Measurements from ENCODE around the gene DNAJB13. TPM values are rescaled to one million over a fixed set of nuclear protein-coding genes. Genes with fewer than 3 reads are reported as not detected.

DNAJB13 gene
- total RNA-seq, 1 donor from 2014 or later: 1.2 TPM

DNA sequence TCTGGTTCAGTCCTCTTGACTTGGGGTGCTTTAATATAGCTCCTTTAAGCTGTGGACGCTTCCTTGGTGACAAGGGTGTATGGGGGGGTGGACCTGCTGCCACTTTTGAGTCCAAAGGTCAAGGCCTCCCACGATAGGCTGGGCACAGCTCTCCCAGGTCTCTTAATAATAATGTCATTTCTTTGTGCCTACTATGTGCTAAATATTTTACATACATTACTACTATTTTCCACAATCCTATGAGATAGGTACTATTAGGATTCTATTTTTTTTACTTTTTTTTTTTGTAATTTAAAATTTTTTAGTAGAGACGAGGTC is 58.4 kb downstream of the DNAJB13 start:
- Histone ChIP-seq H3K9ac (ENCODE audit: low read length) (no peak overlapping the region), H3K27ac (ENCODE audit: low read depth, low read length) (no peak overlapping the region), H3K9me3 (ENCODE audit: insufficient read depth, low read depth, low read length) (no peaks in the 10 kb centered on the region), H2AFZ (ENCODE audit: low read depth, low read length) (no peak overlapping the region), H3K4me3 (ENCODE audit: insufficient read depth, low read depth, low read length) (no peak overlapping the region), H3K4me2 (ENCODE audit: low read length) (no peak overlapping the region), H3K4me1 (ENCODE audit: insufficient read depth, low read length) (no peaks in the 10 kb centered on the region), H3K27me3 (ENCODE audit: insufficient read depth, low read length) (no peaks in the 10 kb centered on the region), H4K20me1 (ENCODE audit: insufficient read depth, low read length) (no peaks in the 10 kb centered on the region), H3K79me2 (ENCODE audit: insufficient read depth, low read length) (no peaks in the 10 kb centered on the region), H3K36me3 (ENCODE audit: insufficient read depth, low read length) (no peaks in the 10 kb centered on the region)
- H3K27ac Mint-ChIP-seq (ENCODE audit: unreplicated experiment): no peak overlapping the region
- H3K9me3 Mint-ChIP-seq (ENCODE audit: unreplicated experiment): no peaks in the 10 kb centered on the region
- peaks cover 4% of the 10 kb centered on the region for H3K27me3 Mint-ChIP-seq (ENCODE audit: low read depth, unreplicated experiment)
- peaks cover 3% of the 10 kb centered on the region for H3K4me1 Mint-ChIP-seq (ENCODE audit: low read depth, unreplicated experiment)
- TF ChIP-seq CTCF (IDR thresholded peaks at IDR 0.05; ENCODE audit: insufficient read depth, low read depth, low read length): no peak
- DNase-seq (ENCODE audit: low read depth): no peak
- no peak overlapping the region for H3K4me3 Mint-ChIP-seq (ENCODE audit: unreplicated experiment)
- peaks cover 24% of the 10 kb centered on the region for H3K36me3 Mint-ChIP-seq (ENCODE audit: low read depth, unreplicated experiment)
- no peak for FAIRE-seq

DNA sequence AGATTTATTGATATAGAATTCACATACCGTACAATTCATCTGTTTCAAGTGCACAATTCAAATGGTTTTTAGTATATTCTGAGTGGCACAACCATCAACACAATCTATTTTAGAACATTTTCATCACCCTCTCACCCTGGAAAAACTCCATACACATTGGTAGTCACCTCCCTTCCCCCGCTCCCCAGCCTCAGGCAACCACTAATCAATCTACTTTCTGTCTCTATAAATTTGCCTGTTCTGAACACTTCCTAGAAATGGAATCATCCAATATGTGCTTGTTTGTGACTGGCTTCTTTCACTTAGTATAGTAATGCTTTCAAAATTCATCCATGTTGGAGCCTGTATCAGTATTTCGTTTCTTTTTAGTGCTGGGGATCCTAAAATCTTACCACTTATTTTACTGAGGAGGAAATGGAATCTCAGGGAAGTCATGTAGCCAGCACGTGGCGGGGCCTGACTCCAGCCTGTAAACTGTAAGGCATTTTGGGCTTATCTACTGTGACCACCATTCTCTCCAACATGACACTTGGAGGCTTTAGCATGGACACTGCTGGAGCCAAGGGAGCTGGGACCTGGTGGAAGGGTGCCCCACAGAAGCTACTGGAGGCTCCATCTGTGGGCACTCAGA is 59.0 kb downstream of the DNAJB13 start:
- no peak overlapping the region for H3K27ac Mint-ChIP-seq (ENCODE audit: unreplicated experiment)
- H3K9ac ChIP-seq (ENCODE audit: low read length): no peak overlapping the region
- no peaks in the 10 kb centered on the region for H3K79me2 ChIP-seq (ENCODE audit: insufficient read depth, low read length)
- H4K20me1 ChIP-seq (ENCODE audit: insufficient read depth, low read length): no peaks in the 10 kb centered on the region
- peaks cover 4% of the 10 kb centered on the region for H3K27me3 Mint-ChIP-seq (ENCODE audit: low read depth, unreplicated experiment)
- H3K9me3 Mint-ChIP-seq (ENCODE audit: unreplicated experiment): no peaks in the 10 kb centered on the region
- peaks cover 30% of the 10 kb centered on the region for H3K36me3 Mint-ChIP-seq (ENCODE audit: low read depth, unreplicated experiment)
- DNase-seq (ENCODE audit: low read depth) (no peak), FAIRE-seq (no peak)
- no peaks in the 10 kb centered on the region for H3K4me1 ChIP-seq (ENCODE audit: insufficient read depth, low read length)
- H3K27me3 ChIP-seq (ENCODE audit: insufficient read depth, low read length): no peaks in the 10 kb centered on the region
- H3K4me3 Mint-ChIP-seq (ENCODE audit: unreplicated experiment): no peak overlapping the region
- TF ChIP-seq CTCF (IDR thresholded peaks at IDR 0.05; ENCODE audit: insufficient read depth, low read depth, low read length): no peak
- no peaks in the 10 kb centered on the region for H3K9me3 ChIP-seq (ENCODE audit: insufficient read depth, low read depth, low read length)
- H3K27ac ChIP-seq (ENCODE audit: low read depth, low read length): no peak overlapping the region
- H3K36me3 ChIP-seq (ENCODE audit: insufficient read depth, low read length): no peaks in the 10 kb centered on the region
- no peak overlapping the region for H2AFZ ChIP-seq (ENCODE audit: low read depth, low read length)
- no peak overlapping the region for H3K4me3 ChIP-seq (ENCODE audit: insufficient read depth, low read depth, low read length)
- peaks cover 3% of the 10 kb centered on the region for H3K4me1 Mint-ChIP-seq (ENCODE audit: low read depth, unreplicated experiment)
- no peak overlapping the region for H3K4me2 ChIP-seq (ENCODE audit: low read length)

- Histone ChIP-seq H3K4me3 (ENCODE audit: insufficient read depth, low read depth, low read length) (no peak overlapping the region), H4K20me1 (ENCODE audit: insufficient read depth, low read length) (no peaks in the 10 kb centered on the region), H3K4me2 (ENCODE audit: low read length) (no peak overlapping the region), H3K9ac (ENCODE audit: low read length) (no peak overlapping the region), H2AFZ (ENCODE audit: low read depth, low read length) (no peak overlapping the region), H3K4me1 (ENCODE audit: insufficient read depth, low read length) (no peaks in the 10 kb centered on the region), H3K9me3 (ENCODE audit: insufficient read depth, low read depth, low read length) (no peaks in the 10 kb centered on the region), H3K27me3 (ENCODE audit: insufficient read depth, low read length) (no peaks in the 10 kb centered on the region), H3K79me2 (ENCODE audit: insufficient read depth, low read length) (no peaks in the 10 kb centered on the region), H3K27ac (ENCODE audit: low read depth, low read length) (no peak overlapping the region), H3K36me3 (ENCODE audit: insufficient read depth, low read length) (no peaks in the 10 kb centered on the region)
- H3K36me3 Mint-ChIP-seq (ENCODE audit: low read depth, unreplicated experiment): peaks cover 34% of the 10 kb centered on the region
- DNase-seq (ENCODE audit: low read depth): no peak
- H3K27me3 Mint-ChIP-seq (ENCODE audit: low read depth, unreplicated experiment): peaks cover 4% of the 10 kb centered on the region
- H3K4me3 Mint-ChIP-seq (ENCODE audit: unreplicated experiment): no peak overlapping the region
- H3K4me1 Mint-ChIP-seq (ENCODE audit: low read depth, unreplicated experiment): peaks cover 3% of the 10 kb centered on the region
- no peak for FAIRE-seq
- no peak overlapping the region for H3K27ac Mint-ChIP-seq (ENCODE audit: unreplicated experiment)
- TF ChIP-seq CTCF (IDR thresholded peaks at IDR 0.05; ENCODE audit: insufficient read depth, low read depth, low read length): no peak
- TF ChIP-seq EZH2 (IDR thresholded peaks at IDR 0.05; ENCODE audit: insufficient read depth, low read length): no peak
- no peaks in the 10 kb centered on the region for H3K9me3 Mint-ChIP-seq (ENCODE audit: unreplicated experiment)
These were observed 59.8 kb downstream of the DNAJB13 start for GRCh38 chr11:74010306-74011300.
